Measurements from ENCODE around the gene ARHGAP8. TPM values are rescaled to one million over a fixed set of nuclear protein-coding genes. Genes with fewer than 3 reads are reported as not detected.

Gene ARHGAP8
- total and polyA plus RNA-seq, 8 donors, result 7.8 to 63.6 (median 11.3) TPM

DNA sequence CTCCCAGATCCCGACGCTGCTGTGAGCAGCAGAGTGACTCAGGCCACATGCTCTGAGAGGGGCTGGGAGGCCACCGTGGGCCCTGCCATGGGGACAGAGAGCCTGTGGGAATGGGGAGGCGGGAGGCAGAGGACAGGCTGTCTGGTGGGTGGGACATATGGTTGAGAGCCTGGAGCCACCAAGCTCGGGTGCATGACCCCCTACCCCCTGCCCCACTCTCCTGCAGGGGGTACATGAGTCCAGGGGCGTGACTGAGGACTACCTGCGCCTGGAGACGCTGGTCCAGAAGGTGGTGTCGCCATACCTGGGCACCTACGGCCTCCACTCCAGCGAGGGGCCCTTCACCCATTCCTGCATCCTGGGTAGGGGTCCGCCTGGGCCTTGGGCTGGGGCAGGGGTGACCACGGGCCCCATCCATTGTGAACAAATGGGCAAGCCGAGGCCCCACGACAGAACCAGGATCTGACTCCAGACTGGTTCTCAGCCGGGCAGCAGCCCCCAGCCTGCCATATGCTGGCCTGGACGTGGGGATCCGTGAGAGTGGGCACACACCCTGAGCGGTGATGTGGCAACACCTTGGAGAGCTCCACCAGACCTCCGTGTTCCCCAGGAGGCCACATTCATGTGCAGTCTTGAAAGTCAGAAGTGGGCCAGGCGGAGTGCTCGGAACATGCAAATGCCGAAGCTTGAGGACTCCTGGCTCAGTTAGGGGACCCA, 17.4 kb upstream of the ARHGAP8 start:
- H3K27ac ChIP-seq, result no peak overlapping the region
- H3K9me3 ChIP-seq, result no peaks in the 10 kb centered on the region
- H3K4me1 ChIP-seq, result peaks cover 0 to 38% (median 16%) of the 10 kb centered on the region in 4 donors
- intact Hi-C loops (cut with DNase I; ENCODE audit: low total_unique reads), result loop anchor here (5.0 kb wide), 1 partner anchor 38 kb away; no protein-coding TSS in a partner anchor
- WGBS, 5 donors, result 79 to 85% (median 82%) methylated on average over 13 to 23 of the region's 23 CpGs
- no peak overlapping the region for H3K4me3 ChIP-seq
- no peak for TF ChIP-seq POLR2A (IDR thresholded peaks at IDR 0.05)
- no peak for TF ChIP-seq POLR2AphosphoS5 (IDR thresholded peaks at IDR 0.05)
- TF ChIP-seq, protein P1, sequence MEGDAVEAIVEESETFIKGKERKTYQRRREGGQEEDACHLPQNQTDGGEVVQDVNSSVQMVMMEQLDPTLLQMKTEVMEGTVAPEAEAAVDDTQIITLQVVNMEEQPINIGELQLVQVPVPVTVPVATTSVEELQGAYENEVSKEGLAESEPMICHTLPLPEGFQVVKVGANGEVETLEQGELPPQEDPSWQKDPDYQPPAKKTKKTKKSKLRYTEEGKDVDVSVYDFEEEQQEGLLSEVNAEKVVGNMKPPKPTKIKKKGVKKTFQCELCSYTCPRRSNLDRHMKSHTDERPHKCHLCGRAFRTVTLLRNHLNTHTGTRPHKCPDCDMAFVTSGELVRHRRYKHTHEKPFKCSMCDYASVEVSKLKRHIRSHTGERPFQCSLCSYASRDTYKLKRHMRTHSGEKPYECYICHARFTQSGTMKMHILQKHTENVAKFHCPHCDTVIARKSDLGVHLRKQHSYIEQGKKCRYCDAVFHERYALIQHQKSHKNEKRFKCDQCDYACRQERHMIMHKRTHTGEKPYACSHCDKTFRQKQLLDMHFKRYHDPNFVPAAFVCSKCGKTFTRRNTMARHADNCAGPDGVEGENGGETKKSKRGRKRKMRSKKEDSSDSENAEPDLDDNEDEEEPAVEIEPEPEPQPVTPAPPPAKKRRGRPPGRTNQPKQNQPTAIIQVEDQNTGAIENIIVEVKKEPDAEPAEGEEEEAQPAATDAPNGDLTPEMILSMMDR (IDR thresholded peaks at IDR 0.05), result no peak
- no peak for TF ChIP-seq EP300 (IDR thresholded peaks at IDR 0.05)
- H3K27me3 ChIP-seq, result peaks cover 0 to 44% (median 0%) of the 10 kb centered on the region in 3 donors
- DNase-seq, result no peak
- peaks cover 3 to 10% (median 6%) of the 10 kb centered on the region in 4 donors for H3K36me3 ChIP-seq

DNA sequence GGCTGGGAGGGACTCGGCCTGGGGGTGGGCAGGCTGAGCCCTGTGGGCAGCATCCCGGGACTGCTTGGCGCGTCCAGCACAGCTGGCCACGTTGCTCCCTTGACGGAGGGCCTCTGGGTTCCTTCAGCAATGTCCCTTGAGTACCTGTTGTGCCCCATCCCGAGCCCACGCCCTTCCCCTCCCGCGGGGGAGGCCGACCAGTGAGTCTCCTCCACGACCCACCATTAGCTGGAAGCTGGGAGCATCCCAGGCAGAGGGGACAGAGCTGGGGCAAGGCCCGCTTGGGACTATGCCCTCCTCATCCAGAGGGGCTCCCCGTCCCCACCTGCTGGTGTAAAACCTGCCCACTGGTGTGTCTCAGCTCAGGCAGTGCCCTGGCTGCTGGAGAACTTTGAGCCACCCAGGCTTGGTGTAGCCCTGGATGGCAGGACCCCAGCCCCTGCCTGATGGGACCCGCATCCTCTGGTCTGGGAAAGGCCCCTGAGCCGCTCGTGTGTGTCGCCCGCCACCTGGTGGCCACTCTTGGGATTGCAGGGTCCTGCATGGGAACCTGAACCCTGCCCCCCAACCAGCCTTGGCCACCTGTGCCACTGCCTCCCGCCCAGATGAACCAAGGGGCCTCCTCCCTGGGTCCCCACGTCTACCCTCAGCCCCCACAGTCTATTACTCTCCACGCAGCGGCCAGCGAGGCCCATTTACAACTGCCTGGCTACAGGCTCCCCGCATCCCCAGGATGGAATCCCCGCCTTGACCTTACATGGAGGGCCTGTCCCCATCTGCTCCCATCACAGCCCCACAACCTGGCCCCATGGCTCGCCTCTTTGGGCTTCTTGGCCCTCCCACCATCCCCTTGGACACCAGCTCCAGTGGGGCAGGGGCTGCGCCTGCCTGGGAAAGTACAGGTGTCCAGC, 16.6 kb upstream of the ARHGAP8 start:
- TF ChIP-seq POLR2A (IDR thresholded peaks at IDR 0.05), result no peak
- no peak for TF ChIP-seq EP300 (IDR thresholded peaks at IDR 0.05)
- TF ChIP-seq, protein P1 (IDR thresholded peaks at IDR 0.05), result peak in 6 of 7 experiments; percentile 94 to 100 (median 99)
- peak in 1 of 3 donors; percentile 34 for TF ChIP-seq POLR2AphosphoS5 (IDR thresholded peaks at IDR 0.05)
- peaks cover 0 to 35% (median 15%) of the 10 kb centered on the region in 4 donors for H3K4me1 ChIP-seq
- no peak overlapping the region for H3K4me3 ChIP-seq
- no peaks in the 10 kb centered on the region for H3K9me3 ChIP-seq
- peak; percentile 84 to 88 for DNase-seq
- WGBS, 5 donors, result 31 to 41% (median 36%) methylated on average over 9 to 28 of the region's 28 CpGs
- intact Hi-C loops (cut with DNase I; ENCODE audit: low total_unique reads), result loop anchor here (5.0 kb wide), 1 partner anchor 38 kb away; no protein-coding TSS in a partner anchor
- H3K27ac ChIP-seq, result no peak overlapping the region
- peaks cover 0 to 44% (median 0%) of the 10 kb centered on the region in 3 donors for H3K27me3 ChIP-seq
- peaks cover 0 to 5% (median 2%) of the 10 kb centered on the region in 4 donors for H3K36me3 ChIP-seq

DNA sequence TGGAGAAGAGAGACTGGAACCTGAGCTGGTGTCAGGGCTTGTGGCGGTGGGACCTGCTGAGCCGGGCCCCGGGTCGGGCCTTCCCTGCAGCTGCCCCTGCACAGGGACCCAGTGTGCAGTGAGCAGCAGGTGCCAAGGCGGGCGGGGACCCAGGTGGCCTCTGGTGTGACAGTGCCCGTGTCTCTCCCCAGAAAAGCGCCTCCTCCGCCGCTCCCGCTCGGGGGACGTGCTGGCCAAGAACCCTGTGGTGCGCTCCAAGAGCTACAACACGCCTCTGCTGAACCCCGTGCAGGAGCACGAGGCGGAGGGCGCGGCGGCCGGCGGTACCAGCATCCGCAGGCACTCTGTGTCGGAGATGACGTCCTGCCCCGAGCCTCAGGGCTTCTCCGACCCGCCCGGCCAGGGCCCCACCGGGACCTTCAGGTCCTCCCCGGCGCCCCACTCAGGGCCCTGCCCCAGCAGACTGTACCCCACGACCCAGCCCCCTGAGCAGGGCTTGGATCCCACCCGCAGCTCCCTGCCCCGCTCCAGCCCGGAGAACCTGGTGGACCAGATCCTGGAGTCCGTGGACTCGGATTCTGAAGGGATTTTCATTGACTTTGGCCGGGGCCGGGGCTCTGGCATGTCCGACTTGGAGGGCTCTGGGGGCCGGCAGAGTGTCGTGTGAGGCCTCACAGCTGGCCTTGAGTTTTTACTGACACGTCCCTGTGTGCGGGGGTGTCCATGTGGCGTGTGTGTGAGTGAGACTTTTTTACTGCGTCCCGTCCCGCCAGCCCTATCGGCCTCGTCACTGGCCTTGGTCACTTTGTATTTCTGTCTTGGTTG, 15.6 kb upstream of the ARHGAP8 start:
- H3K4me3 ChIP-seq, result no peak overlapping the region
- H3K4me1 ChIP-seq, result peaks cover 0 to 35% (median 15%) of the 10 kb centered on the region in 4 donors
- H3K27ac ChIP-seq, result no peak overlapping the region
- WGBS, 5 donors, result 67 to 82% (median 71%) methylated on average over 22 to 52 of the region's 52 CpGs
- no peak for DNase-seq
- intact Hi-C loops (cut with DNase I; ENCODE audit: low total_unique reads), result loop anchor here (5.0 kb wide), 1 partner anchor 39 kb away; no protein-coding TSS in a partner anchor
- no peaks in the 10 kb centered on the region for H3K9me3 ChIP-seq
- TF ChIP-seq, protein P1 (IDR thresholded peaks at IDR 0.05), result no peak
- TF ChIP-seq POLR2A (IDR thresholded peaks at IDR 0.05) (no peak), POLR2AphosphoS5 (IDR thresholded peaks at IDR 0.05) (no peak), EP300 (IDR thresholded peaks at IDR 0.05) (no peak)
- H3K27me3 ChIP-seq, result peaks cover 0 to 44% (median 0%) of the 10 kb centered on the region in 3 donors
- H3K36me3 ChIP-seq, result peaks cover 0 to under 1% (median 0%) of the 10 kb centered on the region in 4 donors
